A673 (cell line): ENCODE results near the gene BMF.

Source experiments
- CTCF ChIP-seq: fragments of 300-800, 200-600 bp; sonication (generic); conservative IDR thresholded peaks from 2 replicates; pipeline ENCODE4 v1.5.1; 2017; ENCODE audit warnings: low read depth, mild to moderate bottlenecking, antibody characterized with exemption, low read length, moderate library complexity, mixed read lengths
- EZH2 ChIP-seq: fragments of 200-600 bp; sonication (generic); IDR thresholded peaks from 2 replicates; pipeline ENCODE4 v1.6.1; 2017; ENCODE audit warnings: borderline replicate concordance, low read depth, mild to moderate bottlenecking, mixed read lengths, antibody characterized with exemption, low read length; ENCODE audit not compliant: poor library complexity, severe bottlenecking

GRCh38 chr15:40137303-40138200 is 28.9 kb upstream of the BMF start:
- TF ChIP-seq CTCF: no peak
- no peak for TF ChIP-seq EZH2
